Tibial nerve (tissue), 3 donors: ENCODE data around the gene RWDD2A.

Experiments used
- POLR2A ChIP-seq, 2 donors: fragments of 450-650 bp; IDR thresholded peaks; one replicate each; pipeline ENCODE4 v1.6.1; 2017; ENCODE audit warnings: antibody characterized with exemption in 2 of 2, mild to moderate bottlenecking in 2 of 2, moderate library complexity in 2 of 2
- TF ChIP-seq, protein P1 (sequence below), 5 experiments: fragments of 200-600 bp in 3 of 5; fragments of 450-650 bp in 2 of 5; sonication (generic) in 3 of 5; IDR thresholded peaks; one replicate each; pipeline ENCODE4 v1.5.1; 2016 to 2019; ENCODE audit warnings: antibody characterized with exemption in 5 of 5, mild to moderate bottlenecking in 3 of 5, moderate library complexity in 2 of 5

- TF ChIP-seq, protein P1, sequence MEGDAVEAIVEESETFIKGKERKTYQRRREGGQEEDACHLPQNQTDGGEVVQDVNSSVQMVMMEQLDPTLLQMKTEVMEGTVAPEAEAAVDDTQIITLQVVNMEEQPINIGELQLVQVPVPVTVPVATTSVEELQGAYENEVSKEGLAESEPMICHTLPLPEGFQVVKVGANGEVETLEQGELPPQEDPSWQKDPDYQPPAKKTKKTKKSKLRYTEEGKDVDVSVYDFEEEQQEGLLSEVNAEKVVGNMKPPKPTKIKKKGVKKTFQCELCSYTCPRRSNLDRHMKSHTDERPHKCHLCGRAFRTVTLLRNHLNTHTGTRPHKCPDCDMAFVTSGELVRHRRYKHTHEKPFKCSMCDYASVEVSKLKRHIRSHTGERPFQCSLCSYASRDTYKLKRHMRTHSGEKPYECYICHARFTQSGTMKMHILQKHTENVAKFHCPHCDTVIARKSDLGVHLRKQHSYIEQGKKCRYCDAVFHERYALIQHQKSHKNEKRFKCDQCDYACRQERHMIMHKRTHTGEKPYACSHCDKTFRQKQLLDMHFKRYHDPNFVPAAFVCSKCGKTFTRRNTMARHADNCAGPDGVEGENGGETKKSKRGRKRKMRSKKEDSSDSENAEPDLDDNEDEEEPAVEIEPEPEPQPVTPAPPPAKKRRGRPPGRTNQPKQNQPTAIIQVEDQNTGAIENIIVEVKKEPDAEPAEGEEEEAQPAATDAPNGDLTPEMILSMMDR (IDR thresholded peaks at IDR 0.05) = no peak
- no peak for TF ChIP-seq POLR2A (IDR thresholded peaks at IDR 0.05)
Measured at GRCh38 chr6:83169106-83169505, 24.1 kb upstream of the RWDD2A start.
